Epithelial cell of esophagus (primary cell): ENCODE results near the gene POR.

Source experiments
- DNase-seq: peaks from one replicate; pipeline ENCODE4 v3.0.0; 2010; ENCODE audit warnings: low read depth
- H3K4me3 ChIP-seq: 2 replicates; pipeline ENCODE4 v1.5.1; 2011; ENCODE audit warnings: mild to moderate bottlenecking, low read length, control low read depth
- CTCF ChIP-seq: IDR thresholded peaks from 2 replicates; pipeline ENCODE4 v1.5.1; 2011; ENCODE audit warnings: low read depth, mild to moderate bottlenecking, low read length, control low read depth, inconsistent platforms; ENCODE audit not compliant: insufficient read depth; ENCODE audit errors: missing control alignments

The POR gene

GRCh38 chr7:75913437-75913836 lies 1.5 kb upstream of the POR start:
- TF ChIP-seq CTCF = no peak
- no peak for DNase-seq
- H3K4me3 ChIP-seq = no peak overlapping the region

- peak overlapping the region; percentile 64 for H3K4me3 ChIP-seq
- DNase-seq = no peak
- no peak for TF ChIP-seq CTCF
Observed at GRCh38 chr7:75914169-75914654, 743 bp upstream of the POR start.

- TF ChIP-seq CTCF = no peak
- peak; percentile 18 for DNase-seq
Observed at GRCh38 chr7:75915416-75916156, 631 bp downstream of the POR start.

GRCh38 chr7:75916259-75916658 lies 1.3 kb downstream of the POR start:
- TF ChIP-seq CTCF = no peak
- peak overlapping the region; percentile 94 for H3K4me3 ChIP-seq
- DNase-seq = no peak

More at GRCh38 chr7:75915416-75916156, 631 bp downstream of the POR start:
- H3K4me3 ChIP-seq = peak overlapping the region; percentile 94

GRCh38 chr7:75916685-75917634 lies 2.0 kb downstream of the POR start:
- no peak for DNase-seq
- no peak for TF ChIP-seq CTCF
- no peak overlapping the region for H3K4me3 ChIP-seq

GRCh38 chr7:75920431-75921161 lies 5.6 kb downstream of the POR start:
- DNase-seq = no peak
- TF ChIP-seq CTCF = no peak
- no peak overlapping the region for H3K4me3 ChIP-seq
